CD4-positive, alpha-beta T cell treated with Interleukin-15 for 4 hours (primary cell): ENCODE results near the gene KCNQ2.

Source experiments
- DNase-seq: peaks from one replicate; pipeline ENCODE4 v3.0.0-alpha.2; 2020; ENCODE audit warnings: low spot score

KCNQ2 gene

GRCh38 chr20:63369024-63369530, 103.4 kb downstream of the KCNQ2 start:
- DNase-seq, result no peak

DNA sequence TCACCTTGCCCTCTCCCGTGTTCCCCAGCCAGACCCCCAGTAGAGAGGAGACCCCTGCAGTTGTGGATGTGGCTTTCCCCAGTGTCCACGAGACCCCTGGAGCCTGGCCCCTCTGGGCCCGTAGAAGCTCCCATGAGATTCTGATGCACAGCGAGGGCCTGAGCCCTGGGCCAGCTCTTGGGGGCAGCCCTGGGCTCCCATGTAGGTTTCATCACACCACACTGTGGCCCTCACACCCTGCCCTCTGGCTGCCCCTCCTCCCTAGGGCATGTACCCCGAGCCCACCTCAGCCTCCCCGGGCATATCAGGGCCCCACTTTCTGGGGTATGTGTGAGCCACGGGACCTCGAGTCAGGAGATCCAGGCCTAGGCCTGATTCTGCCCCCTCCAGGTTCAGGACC, 104.3 kb downstream of the KCNQ2 start:
- no peak for DNase-seq

GRCh38 chr20:63367446-63368055, 104.9 kb downstream of the KCNQ2 start:
- DNase-seq, result no peak

DNA sequence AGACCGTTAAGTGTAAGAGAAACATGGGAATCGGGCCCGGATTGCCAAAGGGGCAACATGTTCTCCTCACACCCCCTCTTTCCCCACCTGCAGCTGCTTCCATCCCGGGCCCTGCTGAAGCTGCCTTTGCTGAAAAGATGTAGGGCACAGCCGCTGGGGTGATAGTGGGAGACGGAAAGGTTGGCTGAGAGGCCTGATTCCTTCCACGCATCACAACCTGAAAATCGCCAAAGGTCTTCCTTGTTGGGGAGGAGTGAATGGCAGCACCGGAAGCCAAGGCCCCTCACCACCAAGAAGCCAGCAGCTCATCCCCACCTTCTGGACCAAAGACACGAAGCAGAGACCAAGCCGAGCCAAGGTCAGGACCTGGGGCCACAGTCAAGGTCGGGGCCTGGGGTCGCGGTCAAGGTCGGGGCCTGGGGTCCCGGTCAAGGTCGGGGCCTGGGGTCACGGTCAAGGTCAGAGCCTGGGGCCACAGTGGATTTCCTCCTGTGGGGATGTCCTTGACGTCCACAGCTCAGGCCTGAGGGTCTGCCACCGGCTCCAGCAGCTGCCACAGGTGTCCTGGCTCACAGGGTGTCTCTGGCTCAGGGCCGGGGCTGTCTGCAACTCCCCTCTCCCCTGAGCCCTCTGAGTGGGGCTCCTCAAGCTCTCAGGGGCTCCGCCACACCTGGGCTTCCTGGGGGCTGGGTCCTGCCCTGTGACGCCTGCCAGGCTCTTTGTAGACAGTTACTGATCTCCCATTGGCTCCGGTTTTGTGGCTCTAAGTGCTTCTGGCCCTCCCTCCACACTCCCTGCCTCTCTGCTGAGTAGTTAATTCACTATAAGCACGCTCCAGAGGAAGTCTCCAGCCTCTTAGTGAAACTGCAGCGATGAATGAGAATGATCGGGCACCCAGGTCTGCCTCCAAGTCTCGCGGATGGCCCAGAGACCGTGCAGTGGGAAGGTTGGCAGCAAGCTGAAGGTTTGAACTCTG, 105.8 kb downstream of the KCNQ2 start:
- DNase-seq, result no peak

- no peak for DNase-seq
These were observed 106.7 kb downstream of the KCNQ2 start for GRCh38 chr20:63365601-63366389.

DNA sequence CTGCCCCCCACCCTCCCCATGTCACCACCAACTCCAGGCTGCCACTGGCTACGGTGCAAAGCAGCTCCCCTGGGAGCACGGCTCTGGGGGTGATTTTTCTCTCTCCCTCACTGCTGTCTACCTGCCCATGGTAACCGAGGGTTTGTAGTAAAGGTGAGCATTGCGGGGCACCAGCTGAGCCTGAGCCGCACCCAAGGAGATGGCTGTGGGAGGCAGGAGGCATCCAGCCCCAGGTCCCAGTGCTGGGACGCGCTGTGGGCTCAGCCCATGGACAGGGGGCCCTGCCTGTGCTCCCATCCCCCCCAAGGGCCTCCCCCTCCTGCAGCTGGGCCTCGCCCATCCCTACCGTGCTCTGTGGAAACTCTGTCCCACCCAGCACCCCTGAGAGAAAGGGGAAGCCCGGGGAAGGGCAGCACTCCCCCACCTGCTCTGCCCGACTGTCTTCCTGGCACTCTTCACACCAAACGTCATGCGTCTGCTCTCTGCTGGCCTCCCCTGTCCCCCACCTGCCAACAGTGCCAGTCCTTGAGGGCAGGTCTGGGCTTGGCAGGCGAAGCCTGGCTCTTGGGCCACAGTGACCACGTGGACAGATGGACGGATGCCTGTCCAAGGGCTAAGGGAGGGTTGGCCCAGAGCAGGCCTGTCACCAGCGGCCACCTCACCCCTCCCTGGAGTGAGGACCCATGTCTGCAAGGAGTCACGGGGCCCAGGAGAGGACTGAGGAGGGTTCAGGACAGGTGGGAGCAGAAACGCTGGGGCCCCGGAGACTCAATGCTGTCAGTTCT, 107.5 kb downstream of the KCNQ2 start:
- DNase-seq, result no peak

DNA sequence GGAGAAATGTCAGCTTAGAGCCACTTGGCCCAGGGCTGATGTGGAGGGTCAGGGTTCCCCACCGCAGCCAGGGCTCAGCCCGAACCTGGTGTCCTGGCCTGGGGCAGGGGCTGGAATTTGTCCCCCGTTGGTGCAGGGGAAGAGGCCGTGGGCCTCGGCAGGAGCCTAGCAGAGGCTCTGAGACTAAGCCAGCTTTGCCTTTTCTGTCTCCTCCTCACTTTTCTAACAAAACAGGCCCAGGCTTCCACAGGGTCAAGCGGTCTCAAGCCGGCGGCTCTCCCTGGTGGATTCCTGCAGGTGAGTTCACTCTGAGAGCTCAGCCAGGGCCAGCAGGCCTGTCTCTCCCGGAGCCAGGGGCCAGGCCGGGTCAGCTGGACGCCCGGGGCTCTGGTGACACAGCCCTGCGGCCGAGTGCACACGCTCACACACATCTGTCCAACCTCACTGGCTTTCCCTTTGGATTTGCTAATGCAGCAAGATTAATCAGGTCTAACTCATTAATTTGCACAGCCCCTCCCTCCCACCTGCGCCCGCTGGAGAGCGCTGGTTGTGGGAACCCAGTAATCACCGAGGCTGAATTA, 108.4 kb downstream of the KCNQ2 start:
- DNase-seq, result no peak

GRCh38 chr20:63363013-63363957, 109.2 kb downstream of the KCNQ2 start:
- DNase-seq, result no peak

DNA sequence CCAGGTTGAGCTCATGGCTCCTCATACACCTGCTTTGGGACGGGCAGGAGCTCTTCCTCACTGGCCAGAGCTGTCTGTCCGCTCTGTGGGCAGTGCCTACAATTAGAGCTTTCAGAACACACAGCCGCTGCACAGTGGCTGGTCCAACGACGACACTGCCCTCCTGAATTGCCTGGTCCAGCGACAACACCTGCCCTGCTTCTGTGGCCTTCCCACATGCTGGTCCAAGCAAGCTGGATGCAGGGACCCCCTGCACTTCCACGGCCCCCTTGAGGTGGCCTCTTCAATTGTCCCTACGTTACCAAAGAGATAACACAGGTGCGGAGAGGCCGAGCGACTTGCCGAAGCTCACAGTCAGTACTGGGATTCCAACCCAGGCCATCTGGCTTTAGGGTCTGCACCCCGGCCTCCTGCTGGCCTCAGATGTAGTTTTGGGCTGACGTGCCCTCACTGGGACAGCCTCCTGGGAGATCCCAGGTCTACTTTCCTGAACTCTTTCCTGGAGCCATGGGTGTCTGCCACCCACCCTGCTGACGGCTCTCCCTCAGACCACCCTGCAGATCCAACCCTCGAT, 109.9 kb downstream of the KCNQ2 start:
- no peak for DNase-seq

- no peak for DNase-seq
These were observed 110.7 kb downstream of the KCNQ2 start for GRCh38 chr20:63361519-63362435.

DNA sequence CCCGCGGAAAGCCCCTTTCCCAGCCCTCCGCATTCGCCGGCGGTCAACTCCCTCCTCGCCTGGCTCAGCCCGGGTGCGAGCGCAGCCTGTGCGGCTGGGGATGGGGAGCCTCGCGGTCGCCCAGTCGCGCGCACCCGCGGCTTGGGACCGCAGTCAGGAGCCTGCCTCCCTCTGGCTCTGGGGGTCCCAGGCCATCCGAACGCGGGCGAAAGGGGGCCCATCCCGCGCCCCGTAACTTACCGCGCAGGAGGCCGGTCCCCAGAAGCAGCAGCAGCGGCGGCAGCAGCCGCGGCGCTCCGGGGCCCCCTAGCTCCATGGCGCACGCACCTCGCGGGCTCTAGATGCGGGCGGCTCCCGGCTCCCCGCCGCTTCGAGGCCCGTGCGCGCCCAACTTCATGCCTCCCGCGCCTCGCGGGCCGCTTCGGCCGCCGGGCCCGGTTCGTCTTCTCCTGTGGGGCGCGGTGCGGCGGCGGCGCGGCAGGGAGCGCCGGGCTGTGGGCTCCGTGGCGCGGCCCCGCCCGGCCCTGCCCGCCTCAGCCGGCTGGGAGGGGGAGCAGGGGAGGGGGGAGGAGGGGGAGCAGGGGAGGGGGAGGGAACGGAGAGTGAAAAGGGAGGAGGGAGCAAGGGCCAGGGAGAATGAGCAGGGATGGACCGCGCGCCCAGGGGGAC, 111.5 kb downstream of the KCNQ2 start, which contains the start of gene CHRNA4:
TSS of gene CHRNA4 (minus strand) at position 500 of the 669 bp plus-strand sequence. CDS start at position 316, 184 bp downstream.
- DNase-seq, result no peak

- DNase-seq, result no peak
These were observed 112.3 kb downstream of the KCNQ2 start for GRCh38 chr20:63359937-63360849.

DNA sequence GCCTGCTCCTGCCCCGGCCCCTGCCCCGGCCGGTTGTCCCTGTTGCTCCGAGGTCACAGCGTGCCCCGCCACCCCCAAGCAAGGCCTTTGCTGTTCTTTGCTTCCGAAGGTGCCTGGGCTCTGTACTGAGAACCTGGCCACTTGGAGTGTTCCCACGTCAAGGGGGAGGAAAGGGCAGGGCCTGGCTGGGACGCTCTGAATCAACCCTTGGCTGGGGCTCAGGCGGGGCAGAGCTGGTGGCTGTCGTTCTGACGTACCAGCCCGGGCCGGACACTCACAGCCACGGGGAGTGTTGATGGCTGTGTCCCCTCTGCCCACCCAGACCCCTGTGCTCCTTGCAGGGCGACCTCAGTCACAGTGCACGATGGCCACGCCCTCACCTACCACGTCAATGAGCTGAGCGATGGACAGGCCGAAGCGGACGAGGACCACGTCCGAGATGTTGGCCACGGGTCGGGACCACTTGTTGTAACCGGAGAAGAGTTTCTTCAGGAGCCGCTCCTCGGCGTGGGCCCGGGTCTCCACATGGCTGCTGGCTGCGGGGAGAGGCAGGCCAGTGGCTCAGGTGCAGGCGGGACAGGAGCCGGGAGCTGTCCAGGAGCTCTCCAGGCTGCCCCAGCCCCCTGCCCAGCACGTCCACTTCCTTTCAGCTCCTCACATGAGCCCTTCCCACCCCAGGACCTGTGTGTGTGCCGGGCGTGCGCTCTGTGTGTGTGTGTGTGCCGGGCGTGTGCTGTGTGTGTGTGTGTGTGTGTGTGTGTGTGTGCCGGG, 113.1 kb downstream of the KCNQ2 start:
- no peak for DNase-seq

DNA sequence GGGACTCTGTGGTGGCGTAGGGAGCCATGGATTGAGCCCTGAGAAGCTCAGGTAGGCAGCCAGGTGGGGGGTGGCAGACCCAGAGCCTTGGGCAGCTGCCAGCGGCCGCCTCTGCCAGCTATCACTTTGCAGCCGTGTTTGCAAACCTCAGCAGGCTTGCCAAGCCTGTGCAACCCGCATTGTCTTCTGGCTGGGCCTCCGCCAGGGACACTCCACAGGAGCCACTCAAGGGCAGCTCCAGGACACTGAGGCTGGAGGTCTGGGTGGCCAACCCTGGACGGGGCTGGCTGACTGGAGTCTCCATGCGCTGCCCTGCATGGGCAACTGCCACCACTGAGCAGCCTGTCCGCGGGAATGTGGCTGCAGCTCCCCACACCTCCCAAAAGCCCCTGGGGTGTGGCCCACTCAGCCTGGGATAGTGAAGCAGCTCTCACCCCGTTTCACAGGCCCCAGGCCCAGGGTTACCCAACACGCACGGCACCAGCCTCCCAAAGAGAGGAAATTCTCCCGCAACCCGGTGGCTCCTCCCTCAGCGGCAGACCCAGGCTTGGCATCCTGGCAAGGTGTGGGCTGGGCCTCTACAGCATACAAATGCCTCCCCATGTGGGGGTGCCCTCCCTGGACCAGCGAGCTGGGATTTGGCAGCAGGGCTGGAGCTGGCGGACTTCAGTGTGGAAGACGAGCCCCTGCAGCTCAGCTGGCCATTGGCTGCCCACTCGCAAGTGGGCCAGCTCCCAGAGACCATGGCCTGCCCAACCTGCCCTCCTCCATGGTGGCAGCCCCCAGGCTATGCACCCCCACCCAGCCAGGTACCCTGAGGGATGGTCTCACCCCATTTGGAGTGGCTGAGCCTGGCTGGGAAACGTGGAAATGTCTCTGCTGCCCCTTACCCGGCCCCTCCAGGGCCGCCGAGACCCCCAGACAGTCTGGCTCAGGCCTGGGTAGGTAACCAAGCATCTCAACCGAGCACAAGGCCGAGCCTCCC, 114.2 kb downstream of the KCNQ2 start:
- DNase-seq, result no peak
